ENCODE results near the gene TRIM69. TPM values are rescaled to one million over a fixed set of nuclear protein-coding genes. Genes with fewer than 3 reads are reported as not detected.
"Not testable (repeated sequence)": the region's sequence is repeated elsewhere in the genome, so short reads cannot be mapped to it uniquely, and the experiment has no call there.

Gene TRIM69
- total and polyA plus RNA-seq, 2 donors: 22.0 to 40.8 TPM

DNA sequence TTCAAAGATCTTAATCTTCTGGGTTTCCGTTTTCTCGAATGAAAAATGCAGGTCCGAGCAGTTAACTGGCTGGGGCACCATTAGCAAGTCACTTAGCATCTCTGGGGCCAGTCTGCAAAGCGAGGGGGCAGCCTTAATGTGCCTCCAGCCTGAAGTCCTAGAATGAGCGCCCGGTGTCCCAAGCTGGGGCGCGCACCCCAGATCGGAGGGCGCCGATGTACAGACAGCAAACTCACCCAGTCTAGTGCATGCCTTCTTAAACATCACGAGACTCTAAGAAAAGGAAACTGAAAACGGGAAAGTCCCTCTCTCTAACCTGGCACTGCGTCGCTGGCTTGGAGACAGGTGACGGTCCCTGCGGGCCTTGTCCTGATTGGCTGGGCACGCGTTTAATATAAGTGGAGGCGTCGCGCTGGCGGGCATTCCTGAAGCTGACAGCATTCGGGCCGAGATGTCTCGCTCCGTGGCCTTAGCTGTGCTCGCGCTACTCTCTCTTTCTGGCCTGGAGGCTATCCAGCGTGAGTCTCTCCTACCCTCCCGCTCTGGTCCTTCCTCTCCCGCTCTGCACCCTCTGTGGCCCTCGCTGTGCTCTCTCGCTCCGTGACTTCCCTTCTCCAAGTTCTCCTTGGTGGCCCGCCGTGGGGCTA, 25.1 kb upstream of the TRIM69 start, which contains the start of the genes B2M and PATL2:
Gene B2M, plus strand, starts transcription at position 422 of the 647 bp plus-strand sequence. Its CDS starts 30 bp downstream, at position 452.
Gene PATL2, minus strand, starts transcription at position 228 of the 647 bp plus-strand sequence. CDS start 34,833 bp downstream, outside the sequence.
- no peaks in the 10 kb centered on the region for H3K4me1 ChIP-seq (ENCODE audit: insufficient read depth)
- H3K36me3 ChIP-seq (ENCODE audit: insufficient read depth): peaks cover 3% of the 10 kb centered on the region
- WGBS: under 1% methylated on average over 37 of the region's 37 CpGs
- H3K27ac ChIP-seq (ENCODE audit: low read depth): peak within 1 kb of the TSS; percentile 99
- peak within 1 kb of the TSS; percentile 89 for H3K4me3 ChIP-seq (ENCODE audit: low read depth, low read length)
- peak; percentile 94 for DNase-seq (ENCODE audit: extremely low spot score)

DNA sequence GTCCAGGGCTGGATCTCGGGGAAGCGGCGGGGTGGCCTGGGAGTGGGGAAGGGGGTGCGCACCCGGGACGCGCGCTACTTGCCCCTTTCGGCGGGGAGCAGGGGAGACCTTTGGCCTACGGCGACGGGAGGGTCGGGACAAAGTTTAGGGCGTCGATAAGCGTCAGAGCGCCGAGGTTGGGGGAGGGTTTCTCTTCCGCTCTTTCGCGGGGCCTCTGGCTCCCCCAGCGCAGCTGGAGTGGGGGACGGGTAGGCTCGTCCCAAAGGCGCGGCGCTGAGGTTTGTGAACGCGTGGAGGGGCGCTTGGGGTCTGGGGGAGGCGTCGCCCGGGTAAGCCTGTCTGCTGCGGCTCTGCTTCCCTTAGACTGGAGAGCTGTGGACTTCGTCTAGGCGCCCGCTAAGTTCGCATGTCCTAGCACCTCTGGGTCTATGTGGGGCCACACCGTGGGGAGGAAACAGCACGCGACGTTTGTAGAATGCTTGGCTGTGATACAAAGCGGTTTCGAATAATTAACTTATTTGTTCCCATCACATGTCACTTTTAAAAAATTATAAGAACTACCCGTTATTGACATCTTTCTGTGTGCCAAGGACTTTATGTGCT, 24.5 kb upstream of the TRIM69 start:
- H3K27ac ChIP-seq (ENCODE audit: low read depth): peak overlapping the region; percentile 99
- H3K4me3 ChIP-seq (ENCODE audit: low read depth, low read length): peak overlapping the region; percentile 89
- no peak for DNase-seq (ENCODE audit: extremely low spot score)
- H3K36me3 ChIP-seq (ENCODE audit: insufficient read depth): peaks cover 6% of the 10 kb centered on the region
- WGBS: under 1% methylated on average over 46 of the region's 46 CpGs
- H3K4me1 ChIP-seq (ENCODE audit: insufficient read depth): no peaks in the 10 kb centered on the region

DNA sequence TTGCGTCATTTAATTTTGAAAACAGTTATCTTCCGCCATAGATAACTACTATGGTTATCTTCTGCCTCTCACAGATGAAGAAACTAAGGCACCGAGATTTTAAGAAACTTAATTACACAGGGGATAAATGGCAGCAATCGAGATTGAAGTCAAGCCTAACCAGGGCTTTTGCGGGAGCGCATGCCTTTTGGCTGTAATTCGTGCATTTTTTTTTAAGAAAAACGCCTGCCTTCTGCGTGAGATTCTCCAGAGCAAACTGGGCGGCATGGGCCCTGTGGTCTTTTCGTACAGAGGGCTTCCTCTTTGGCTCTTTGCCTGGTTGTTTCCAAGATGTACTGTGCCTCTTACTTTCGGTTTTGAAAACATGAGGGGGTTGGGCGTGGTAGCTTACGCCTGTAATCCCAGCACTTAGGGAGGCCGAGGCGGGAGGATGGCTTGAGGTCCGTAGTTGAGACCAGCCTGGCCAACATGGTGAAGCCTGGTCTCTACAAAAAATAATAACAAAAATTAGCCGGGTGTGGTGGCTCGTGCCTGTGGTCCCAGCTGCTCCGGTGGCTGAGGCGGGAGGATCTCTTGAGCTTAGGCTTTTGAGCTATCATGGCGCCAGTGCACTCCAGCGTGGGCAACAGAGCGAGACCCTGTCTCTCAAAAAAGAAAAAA, 23.9 kb upstream of the TRIM69 start:
- Histone ChIP-seq H3K27ac (ENCODE audit: low read depth) (peak overlapping the region; percentile 99), H3K4me3 (ENCODE audit: low read depth, low read length) (peak overlapping the region; percentile 89), H3K4me1 (ENCODE audit: insufficient read depth) (no peaks in the 10 kb centered on the region), H3K36me3 (ENCODE audit: insufficient read depth) (peaks cover 8% of the 10 kb centered on the region)
- DNase-seq (ENCODE audit: extremely low spot score): no peak
- WGBS: 13% methylated on average over 24 of the region's 24 CpGs

DNA sequence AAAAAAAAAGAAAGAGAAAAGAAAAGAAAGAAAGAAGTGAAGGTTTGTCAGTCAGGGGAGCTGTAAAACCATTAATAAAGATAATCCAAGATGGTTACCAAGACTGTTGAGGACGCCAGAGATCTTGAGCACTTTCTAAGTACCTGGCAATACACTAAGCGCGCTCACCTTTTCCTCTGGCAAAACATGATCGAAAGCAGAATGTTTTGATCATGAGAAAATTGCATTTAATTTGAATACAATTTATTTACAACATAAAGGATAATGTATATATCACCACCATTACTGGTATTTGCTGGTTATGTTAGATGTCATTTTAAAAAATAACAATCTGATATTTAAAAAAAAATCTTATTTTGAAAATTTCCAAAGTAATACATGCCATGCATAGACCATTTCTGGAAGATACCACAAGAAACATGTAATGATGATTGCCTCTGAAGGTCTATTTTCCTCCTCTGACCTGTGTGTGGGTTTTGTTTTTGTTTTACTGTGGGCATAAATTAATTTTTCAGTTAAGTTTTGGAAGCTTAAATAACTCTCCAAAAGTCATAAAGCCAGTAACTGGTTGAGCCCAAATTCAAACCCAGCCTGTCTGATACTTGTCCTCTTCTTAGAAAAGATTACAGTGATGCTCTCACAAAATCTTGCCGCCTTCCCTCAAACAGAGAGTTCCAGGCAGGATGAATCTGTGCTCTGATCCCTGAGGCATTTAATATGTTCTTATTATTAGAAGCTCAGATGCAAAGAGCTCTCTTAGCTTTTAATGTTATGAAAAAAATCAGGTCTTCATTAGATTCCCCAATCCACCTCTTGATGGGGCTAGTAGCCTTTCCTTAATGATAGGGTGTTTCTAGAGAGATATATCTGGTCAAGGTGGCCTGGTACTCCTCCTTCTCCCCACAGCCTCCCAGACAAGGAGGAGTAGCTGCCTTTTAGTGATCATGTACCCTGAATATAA, 23.0 kb upstream of the TRIM69 start:
- H3K36me3 ChIP-seq (ENCODE audit: insufficient read depth): peaks cover 13% of the 10 kb centered on the region
- H3K27ac ChIP-seq (ENCODE audit: low read depth): peak overlapping the region; percentile 71
- 72% methylated on average over 5 of the region's 5 CpGs for WGBS
- no peak for DNase-seq (ENCODE audit: extremely low spot score)
- peak overlapping the region; percentile 89 for H3K4me3 ChIP-seq (ENCODE audit: low read depth, low read length)
- no peaks in the 10 kb centered on the region for H3K4me1 ChIP-seq (ENCODE audit: insufficient read depth)

DNA sequence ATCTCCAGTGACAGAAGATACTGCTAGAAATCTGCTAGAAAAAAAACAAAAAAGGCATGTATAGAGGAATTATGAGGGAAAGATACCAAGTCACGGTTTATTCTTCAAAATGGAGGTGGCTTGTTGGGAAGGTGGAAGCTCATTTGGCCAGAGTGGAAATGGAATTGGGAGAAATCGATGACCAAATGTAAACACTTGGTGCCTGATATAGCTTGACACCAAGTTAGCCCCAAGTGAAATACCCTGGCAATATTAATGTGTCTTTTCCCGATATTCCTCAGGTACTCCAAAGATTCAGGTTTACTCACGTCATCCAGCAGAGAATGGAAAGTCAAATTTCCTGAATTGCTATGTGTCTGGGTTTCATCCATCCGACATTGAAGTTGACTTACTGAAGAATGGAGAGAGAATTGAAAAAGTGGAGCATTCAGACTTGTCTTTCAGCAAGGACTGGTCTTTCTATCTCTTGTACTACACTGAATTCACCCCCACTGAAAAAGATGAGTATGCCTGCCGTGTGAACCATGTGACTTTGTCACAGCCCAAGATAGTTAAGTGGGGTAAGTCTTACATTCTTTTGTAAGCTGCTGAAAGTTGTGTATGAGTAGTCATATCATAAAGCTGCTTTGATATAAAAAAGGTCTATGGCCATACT, 21.1 kb upstream of the TRIM69 start:
- Histone ChIP-seq H3K27ac (ENCODE audit: low read depth) (no peak overlapping the region), H3K36me3 (ENCODE audit: insufficient read depth) (peaks cover 15% of the 10 kb centered on the region), H3K4me3 (ENCODE audit: low read depth, low read length) (no peak overlapping the region), H3K4me1 (ENCODE audit: insufficient read depth) (no peaks in the 10 kb centered on the region)
- WGBS: 81% methylated on average over 6 of the region's 6 CpGs
- no peak for DNase-seq (ENCODE audit: extremely low spot score)

DNA sequence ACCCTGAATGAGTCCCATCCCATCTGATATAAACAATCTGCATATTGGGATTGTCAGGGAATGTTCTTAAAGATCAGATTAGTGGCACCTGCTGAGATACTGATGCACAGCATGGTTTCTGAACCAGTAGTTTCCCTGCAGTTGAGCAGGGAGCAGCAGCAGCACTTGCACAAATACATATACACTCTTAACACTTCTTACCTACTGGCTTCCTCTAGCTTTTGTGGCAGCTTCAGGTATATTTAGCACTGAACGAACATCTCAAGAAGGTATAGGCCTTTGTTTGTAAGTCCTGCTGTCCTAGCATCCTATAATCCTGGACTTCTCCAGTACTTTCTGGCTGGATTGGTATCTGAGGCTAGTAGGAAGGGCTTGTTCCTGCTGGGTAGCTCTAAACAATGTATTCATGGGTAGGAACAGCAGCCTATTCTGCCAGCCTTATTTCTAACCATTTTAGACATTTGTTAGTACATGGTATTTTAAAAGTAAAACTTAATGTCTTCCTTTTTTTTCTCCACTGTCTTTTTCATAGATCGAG, 20.5 kb upstream of the TRIM69 start:
- WGBS: 91% methylated on average over 2 of the region's 2 CpGs
- H3K4me3 ChIP-seq (ENCODE audit: low read depth, low read length): no peak overlapping the region
- no peak for DNase-seq (ENCODE audit: extremely low spot score)
- H3K36me3 ChIP-seq (ENCODE audit: insufficient read depth): peaks cover 15% of the 10 kb centered on the region
- H3K4me1 ChIP-seq (ENCODE audit: insufficient read depth): no peaks in the 10 kb centered on the region
- no peak overlapping the region for H3K27ac ChIP-seq (ENCODE audit: low read depth)

DNA sequence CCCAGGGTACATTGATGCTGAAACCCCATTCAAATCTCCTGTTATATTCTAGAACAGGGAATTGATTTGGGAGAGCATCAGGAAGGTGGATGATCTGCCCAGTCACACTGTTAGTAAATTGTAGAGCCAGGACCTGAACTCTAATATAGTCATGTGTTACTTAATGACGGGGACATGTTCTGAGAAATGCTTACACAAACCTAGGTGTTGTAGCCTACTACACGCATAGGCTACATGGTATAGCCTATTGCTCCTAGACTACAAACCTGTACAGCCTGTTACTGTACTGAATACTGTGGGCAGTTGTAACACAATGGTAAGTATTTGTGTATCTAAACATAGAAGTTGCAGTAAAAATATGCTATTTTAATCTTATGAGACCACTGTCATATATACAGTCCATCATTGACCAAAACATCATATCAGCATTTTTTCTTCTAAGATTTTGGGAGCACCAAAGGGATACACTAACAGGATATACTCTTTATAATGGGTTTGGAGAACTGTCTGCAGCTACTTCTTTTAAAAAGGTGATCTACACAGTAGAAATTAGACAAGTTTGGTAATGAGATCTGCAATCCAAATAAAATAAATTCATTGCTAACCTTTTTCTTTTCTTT, 19.2 kb upstream of the TRIM69 start:
- DNase-seq (ENCODE audit: extremely low spot score): no peak
- no peaks in the 10 kb centered on the region for H3K4me1 ChIP-seq (ENCODE audit: insufficient read depth)
- H3K36me3 ChIP-seq (ENCODE audit: insufficient read depth): peaks cover 15% of the 10 kb centered on the region
- WGBS: 91% methylated on average over 2 of the region's 2 CpGs
- H3K27ac ChIP-seq (ENCODE audit: low read depth): no peak overlapping the region
- no peak overlapping the region for H3K4me3 ChIP-seq (ENCODE audit: low read depth, low read length)

DNA sequence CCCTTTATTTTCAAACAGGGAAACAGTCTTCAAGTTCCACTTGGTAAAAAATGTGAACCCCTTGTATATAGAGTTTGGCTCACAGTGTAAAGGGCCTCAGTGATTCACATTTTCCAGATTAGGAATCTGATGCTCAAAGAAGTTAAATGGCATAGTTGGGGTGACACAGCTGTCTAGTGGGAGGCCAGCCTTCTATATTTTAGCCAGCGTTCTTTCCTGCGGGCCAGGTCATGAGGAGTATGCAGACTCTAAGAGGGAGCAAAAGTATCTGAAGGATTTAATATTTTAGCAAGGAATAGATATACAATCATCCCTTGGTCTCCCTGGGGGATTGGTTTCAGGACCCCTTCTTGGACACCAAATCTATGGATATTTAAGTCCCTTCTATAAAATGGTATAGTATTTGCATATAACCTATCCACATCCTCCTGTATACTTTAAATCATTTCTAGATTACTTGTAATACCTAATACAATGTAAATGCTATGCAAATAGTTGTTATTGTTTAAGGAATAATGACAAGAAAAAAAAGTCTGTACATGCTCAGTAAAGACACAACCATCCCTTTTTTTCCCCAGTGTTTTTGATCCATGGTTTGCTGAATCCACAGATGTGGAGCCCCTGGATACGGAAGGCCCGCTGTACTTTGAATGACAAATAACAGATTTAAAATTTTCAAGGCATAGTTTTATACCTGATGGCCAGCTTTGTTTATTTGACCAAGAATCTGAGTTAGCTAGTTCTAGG, 18.0 kb upstream of the TRIM69 start:
- Histone ChIP-seq H3K36me3 (ENCODE audit: insufficient read depth) (peaks cover 15% of the 10 kb centered on the region), H3K27ac (ENCODE audit: low read depth) (no peak overlapping the region), H3K4me1 (ENCODE audit: insufficient read depth) (no peaks in the 10 kb centered on the region), H3K4me3 (ENCODE audit: low read depth, low read length) (no peak overlapping the region)
- 62% methylated on average over 4 of the region's 4 CpGs for WGBS
- no peak for DNase-seq (ENCODE audit: extremely low spot score)

DNA sequence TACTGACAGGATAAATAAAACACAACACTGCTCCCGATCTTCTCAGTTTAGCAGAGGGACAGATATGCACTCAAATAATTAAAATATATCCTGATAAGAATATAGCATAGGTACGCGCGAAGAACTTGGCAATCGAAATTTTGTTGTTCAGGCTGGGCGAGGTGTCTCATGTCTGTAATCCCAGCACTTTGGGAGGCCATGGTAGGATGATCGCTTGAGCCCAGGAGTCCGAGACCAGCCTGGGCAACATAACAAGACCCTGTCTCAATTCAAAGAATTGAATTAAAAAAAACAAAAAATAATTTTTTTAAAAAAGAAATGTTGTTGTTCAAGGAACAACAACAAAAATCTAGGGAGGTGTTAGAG, 17.4 kb upstream of the TRIM69 start:
- no peak for DNase-seq (ENCODE audit: extremely low spot score)
- no peak overlapping the region for H3K27ac ChIP-seq (ENCODE audit: low read depth)
- H3K36me3 ChIP-seq (ENCODE audit: insufficient read depth): peaks cover 15% of the 10 kb centered on the region
- H3K4me1 ChIP-seq (ENCODE audit: insufficient read depth): no peaks in the 10 kb centered on the region
- H3K4me3 ChIP-seq (ENCODE audit: low read depth, low read length): no peak overlapping the region
- WGBS: 88% methylated on average over 8 of the region's 8 CpGs

DNA sequence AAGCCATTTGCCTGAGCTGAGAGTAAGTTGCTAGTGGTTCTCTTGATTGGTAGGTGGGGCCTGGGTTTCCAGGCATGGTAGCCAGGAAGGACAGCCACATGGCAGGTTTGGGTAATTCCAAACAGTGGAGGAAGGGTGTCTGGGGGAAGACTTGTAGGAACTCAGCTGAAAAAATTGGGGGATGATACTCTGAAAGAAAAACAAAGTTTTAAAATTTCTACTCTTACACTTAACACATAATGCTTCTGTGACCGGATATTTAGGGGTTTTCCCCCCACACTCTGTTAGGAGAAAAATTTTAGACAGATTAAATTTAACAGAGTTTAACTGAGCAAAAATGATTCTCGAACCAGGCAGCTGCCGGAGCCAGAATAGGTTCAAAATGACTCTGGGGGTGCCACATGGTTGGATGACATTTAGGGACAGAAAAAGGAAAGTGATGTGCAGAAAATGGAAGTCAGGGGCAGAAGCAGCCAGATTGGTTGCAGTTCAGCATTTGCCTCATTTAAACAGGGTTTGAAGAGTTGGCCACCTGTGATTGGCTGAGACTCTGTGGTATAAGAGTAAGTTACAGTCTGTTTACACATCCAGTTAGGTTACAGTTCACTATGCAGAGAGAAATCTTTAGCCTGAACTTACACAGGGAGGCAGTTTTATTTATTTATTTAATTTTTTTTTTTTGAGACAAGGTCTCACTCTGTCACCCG, 16.9 kb upstream of the TRIM69 start:
- WGBS: 74% methylated on average over 4 of the region's 4 CpGs

DNA sequence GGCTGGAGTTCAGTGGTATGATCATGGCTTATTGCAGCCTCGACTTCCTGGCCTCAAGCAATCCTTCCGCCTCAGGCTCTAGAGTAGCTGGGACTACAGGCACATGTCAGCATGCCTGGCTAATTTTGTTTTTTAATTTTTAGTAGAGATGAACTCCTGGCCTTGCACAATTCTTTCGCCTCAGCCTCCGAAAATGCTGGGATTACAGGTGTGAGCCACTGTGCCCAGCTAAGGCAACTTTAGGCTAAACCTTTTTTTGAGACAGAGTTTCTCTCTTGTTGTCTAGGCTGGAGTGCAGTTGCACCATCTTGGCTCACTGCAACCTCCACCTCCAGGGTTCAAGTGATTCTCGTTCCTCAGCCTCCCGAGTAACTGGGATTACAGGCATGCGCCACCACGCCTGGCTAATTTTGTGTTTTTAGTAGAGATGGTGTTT, 16.3 kb upstream of the TRIM69 start:
- H3K4me3 ChIP-seq (ENCODE audit: low read depth, low read length); H3K4me1 ChIP-seq (ENCODE audit: insufficient read depth); H3K27ac ChIP-seq (ENCODE audit: low read depth); DNase-seq (ENCODE audit: extremely low spot score): not testable (repeated sequence)
- 91% methylated on average over 8 of the region's 8 CpGs for WGBS
- peaks cover 15% of the 10 kb centered on the region for H3K36me3 ChIP-seq (ENCODE audit: insufficient read depth)

More for the DNA sequence above, 16.9 kb upstream of the TRIM69 start:
- Histone ChIP-seq H3K27ac (ENCODE audit: low read depth) (no peak overlapping the region), H3K4me3 (ENCODE audit: low read depth, low read length) (no peak overlapping the region), H3K36me3 (ENCODE audit: insufficient read depth) (peaks cover 15% of the 10 kb centered on the region), H3K4me1 (ENCODE audit: insufficient read depth) (no peaks in the 10 kb centered on the region)
- DNase-seq (ENCODE audit: extremely low spot score): no peak

All from urinary bladder (tissue), 4 donors.